ENCODE data around the gene ADAMTS5. TPM values are rescaled to one million over a fixed set of nuclear protein-coding genes. Genes with fewer than 3 reads are reported as not detected.

Gene ADAMTS5
- total and polyA plus RNA-seq, 2 experiments from 2014 or later = 0.21 TPM; not detected in 1

GRCh38 chr21:26888256-26888655, 78.6 kb downstream of the ADAMTS5 start:
- Histone ChIP-seq H3K27me3 (no peaks in the 10 kb centered on the region), H3K4me1 (ENCODE audit: low read depth) (no peaks in the 10 kb centered on the region), H3K9me3 (ENCODE audit: low read depth) (no peaks in the 10 kb centered on the region), H3K27ac (no peak overlapping the region), H3K4me3 (no peak overlapping the region), H3K36me3 (no peaks in the 10 kb centered on the region)
- DNase-seq (ENCODE audit: low read depth in 1 of 2, low spot score in 1 of 2) = no peak
- no peak for TF ChIP-seq CTCF (IDR thresholded peaks at IDR 0.05; ENCODE audit: low read depth, low read length)

GRCh38 chr21:26887251-26887650, 79.6 kb downstream of the ADAMTS5 start:
- no peak for TF ChIP-seq CTCF (IDR thresholded peaks at IDR 0.05; ENCODE audit: low read depth, low read length)
- H3K4me3 ChIP-seq = no peak overlapping the region
- no peaks in the 10 kb centered on the region for H3K27me3 ChIP-seq
- H3K4me1 ChIP-seq (ENCODE audit: low read depth) = no peaks in the 10 kb centered on the region
- DNase-seq (ENCODE audit: low read depth in 1 of 2, low spot score in 1 of 2) = peak in 1 of 2 donors; percentile 30
- no peaks in the 10 kb centered on the region for H3K9me3 ChIP-seq (ENCODE audit: low read depth)
- H3K27ac ChIP-seq = no peak overlapping the region
- no peaks in the 10 kb centered on the region for H3K36me3 ChIP-seq

GRCh38 chr21:26884436-26884835, 82.5 kb downstream of the ADAMTS5 start:
- TF ChIP-seq CTCF (IDR thresholded peaks at IDR 0.05; ENCODE audit: low read depth, low read length) = no peak
- Histone ChIP-seq H3K27ac (no peak overlapping the region), H3K4me3 (no peak overlapping the region), H3K4me1 (ENCODE audit: low read depth) (no peaks in the 10 kb centered on the region), H3K27me3 (no peaks in the 10 kb centered on the region), H3K9me3 (ENCODE audit: low read depth) (no peaks in the 10 kb centered on the region), H3K36me3 (no peaks in the 10 kb centered on the region)
- no peak for DNase-seq (ENCODE audit: low read depth in 1 of 2, low spot score in 1 of 2)

GRCh38 chr21:26883768-26884167, 83.1 kb downstream of the ADAMTS5 start:
- Histone ChIP-seq H3K27ac (no peak overlapping the region), H3K27me3 (no peaks in the 10 kb centered on the region), H3K36me3 (no peaks in the 10 kb centered on the region), H3K4me3 (no peak overlapping the region), H3K9me3 (ENCODE audit: low read depth) (no peaks in the 10 kb centered on the region), H3K4me1 (ENCODE audit: low read depth) (no peaks in the 10 kb centered on the region)
- peak in 1 of 2 donors; percentile 39 for DNase-seq (ENCODE audit: low read depth in 1 of 2, low spot score in 1 of 2)
- no peak for TF ChIP-seq CTCF (IDR thresholded peaks at IDR 0.05; ENCODE audit: low read depth, low read length)

- no peak overlapping the region for H3K4me3 ChIP-seq
- H3K27me3 ChIP-seq = no peaks in the 10 kb centered on the region
- no peaks in the 10 kb centered on the region for H3K36me3 ChIP-seq
- TF ChIP-seq CTCF (IDR thresholded peaks at IDR 0.05; ENCODE audit: low read depth, low read length) = peak; percentile 38
- H3K9me3 ChIP-seq (ENCODE audit: low read depth) = no peaks in the 10 kb centered on the region
- no peaks in the 10 kb centered on the region for H3K4me1 ChIP-seq (ENCODE audit: low read depth)
- peak; percentile 48 to 49 for DNase-seq (ENCODE audit: low read depth in 1 of 2, low spot score in 1 of 2)
- H3K27ac ChIP-seq = no peak overlapping the region
These were observed 85.2 kb downstream of the ADAMTS5 start for GRCh38 chr21:26881504-26882228.
